ENCODE results near the gene MACROD2.

Gene MACROD2

GRCh38 chr20:14062786-14063185 lies 67.5 kb downstream of the MACROD2 start:
- no peak for DNase-seq (ENCODE audit: low read depth)

- DNase-seq (ENCODE audit: low read depth): no peak
Observed at GRCh38 chr20:14064333-14064732, 69.0 kb downstream of the MACROD2 start.

GRCh38 chr20:14064921-14065320 lies 69.6 kb downstream of the MACROD2 start:
- no peak for DNase-seq (ENCODE audit: low read depth)

- DNase-seq (ENCODE audit: low read depth): no peak
Observed at GRCh38 chr20:14065774-14066173, 70.5 kb downstream of the MACROD2 start.

GRCh38 chr20:14067603-14068002 lies 72.3 kb downstream of the MACROD2 start:
- DNase-seq (ENCODE audit: low read depth): no peak

GRCh38 chr20:14069796-14070195 lies 74.5 kb downstream of the MACROD2 start:
- no peak for DNase-seq (ENCODE audit: low read depth)

GRCh38 chr20:14093652-14094051 lies 98.3 kb downstream of the MACROD2 start:
- no peak for DNase-seq (ENCODE audit: low read depth)

GRCh38 chr20:14098261-14098660 lies 102.9 kb downstream of the MACROD2 start:
- DNase-seq (ENCODE audit: low read depth): no peak

- DNase-seq (ENCODE audit: low read depth): no peak
Observed at GRCh38 chr20:14113416-14113815, 118.1 kb downstream of the MACROD2 start.

GRCh38 chr20:14114065-14114704 lies 118.9 kb downstream of the MACROD2 start:
- no peak for DNase-seq (ENCODE audit: low read depth)

GRCh38 chr20:14116037-14116436 lies 120.7 kb downstream of the MACROD2 start:
- no peak for DNase-seq (ENCODE audit: low read depth)

- no peak for DNase-seq (ENCODE audit: low read depth)
Observed at GRCh38 chr20:14117768-14118167, 122.5 kb downstream of the MACROD2 start.

- no peak for DNase-seq (ENCODE audit: low read depth)
Observed at GRCh38 chr20:14126856-14127255, 131.5 kb downstream of the MACROD2 start.

GRCh38 chr20:14127514-14128223 lies 132.4 kb downstream of the MACROD2 start:
- DNase-seq (ENCODE audit: low read depth): no peak

- DNase-seq (ENCODE audit: low read depth): no peak
Observed at GRCh38 chr20:14134004-14134403, 138.7 kb downstream of the MACROD2 start.

- DNase-seq (ENCODE audit: low read depth): no peak
Observed at GRCh38 chr20:14142171-14142570, 146.9 kb downstream of the MACROD2 start.

- DNase-seq (ENCODE audit: low read depth): no peak
Observed at GRCh38 chr20:14142964-14143627, 147.8 kb downstream of the MACROD2 start.

- DNase-seq (ENCODE audit: low read depth): no peak
Observed at GRCh38 chr20:14148042-14148441, 152.7 kb downstream of the MACROD2 start.

- no peak for DNase-seq (ENCODE audit: low read depth)
Observed at GRCh38 chr20:14155361-14155760, 160.0 kb downstream of the MACROD2 start.

GRCh38 chr20:14178528-14178927 lies 183.2 kb downstream of the MACROD2 start:
- no peak for DNase-seq (ENCODE audit: low read depth)

GRCh38 chr20:14178952-14179351 lies 183.6 kb downstream of the MACROD2 start:
- DNase-seq (ENCODE audit: low read depth): no peak

- no peak for DNase-seq (ENCODE audit: low read depth)
Observed at GRCh38 chr20:14189794-14190402, 194.6 kb downstream of the MACROD2 start.

- DNase-seq (ENCODE audit: low read depth): no peak
Observed at GRCh38 chr20:14191559-14191958, 196.2 kb downstream of the MACROD2 start.

All from stimulated activated CD8-positive, alpha-beta memory T cell treated with anti-CD3 and anti-CD28 coated beads, Interleukin-12 subunit alpha, Interleukin-12 subunit beta, amount 100 ng/mL, for 1 hour (primary cell).